Lung (tissue), 12 donors: ENCODE data around the gene ALPK1. TPM values are rescaled to one million over a fixed set of nuclear protein-coding genes. Genes with fewer than 3 reads are reported as not detected.
A peak's percentile ranks its signal among the peaks of the same experiment; 100 is the strongest.

ENCODE experiments used
- ATAC-seq: fragments of 200-7000 bp; cut with Tn5 transposase; one replicate; pipeline ENCODE4 v1.9.1; 2020; ENCODE audit warnings: moderate number of reproducible peaks; ENCODE audit not compliant: insufficient read depth, low FRiP score
- DNase-seq, 3 donors: peaks; one replicate each; pipeline ENCODE4 v3.0.0-alpha.2; 2013 to 2017
- H3K27ac ChIP-seq, 2 donors: one replicate each; pipeline ENCODE4 v1.5.1; 2013; ENCODE audit warnings: mild to moderate bottlenecking in 2 of 2, moderate library complexity in 2 of 2, control low read depth in 1 of 2, inconsistent platforms in 1 of 2, low read depth in 1 of 2, low read length in 1 of 2
- H3K27me3 ChIP-seq, 3 donors: one replicate each; pipeline ENCODE4 v1.5.1; 2013; ENCODE audit warnings: low read length in 2 of 3; ENCODE audit not compliant: control insufficient read depth in 3 of 3, insufficient read depth in 3 of 3
- H3K36me3 ChIP-seq, 4 donors: one replicate each; pipeline ENCODE4 v1.5.1; 2013; ENCODE audit warnings: low read length in 4 of 4, mild to moderate bottlenecking in 1 of 4, moderate library complexity in 1 of 4; ENCODE audit not compliant: control insufficient read depth in 4 of 4, insufficient read depth in 4 of 4
- H3K4me1 ChIP-seq, 5 donors: one replicate each; pipeline ENCODE4 v1.5.1; 2013; ENCODE audit warnings: low read length in 5 of 5, mild to moderate bottlenecking in 2 of 5, moderate library complexity in 1 of 5; ENCODE audit not compliant: control insufficient read depth in 5 of 5, insufficient read depth in 5 of 5
- H3K4me3 ChIP-seq: one replicate; pipeline ENCODE4 v1.5.1; 2013; ENCODE audit warnings: mild to moderate bottlenecking, control low read depth, moderate library complexity
- H3K9ac ChIP-seq, 2 donors: one replicate each; pipeline ENCODE4 v1.5.1; 2013; ENCODE audit warnings: low read length in 2 of 2, control low read depth in 1 of 2; ENCODE audit not compliant: insufficient read depth in 1 of 2
- H3K9me3 ChIP-seq, 4 donors: one replicate each; pipeline ENCODE4 v1.5.1; 2013; ENCODE audit warnings: low read length in 3 of 4, mild to moderate bottlenecking in 1 of 4, moderate library complexity in 1 of 4; ENCODE audit not compliant: control insufficient read depth in 4 of 4, insufficient read depth in 3 of 4
- WGBS, 2 donors: extraction: QIAGEN DNeasy Blood & Tissue Kit; methylation state at CpG; one replicate each; pipeline ENCODE4 v1.1.7; 2013; 5-methylcytosine and 5-hydroxymethylcytosine counted together
- polyA plus RNA-seq, 2 donors: library from polyadenylated mRNA; stranded (reverse); fragments of 200-250 nt; gene quantifications; one replicate each; pipeline ENCODE4 v1.2.1, GENCODE V29; 2013
- total RNA-seq, 2 donors: library from RNA; depleted of rRNA in 1 of 2; stranded (reverse); fragments of >200 nt in 1 of 2; gene quantifications; one replicate each; pipeline ENCODE4 v1.2.1, GENCODE V29; 2014 to 2021
- TF ChIP-seq, protein P1 (sequence below): IDR thresholded peaks from 2 replicates; pipeline ENCODE4 v1.5.1; 2012; ENCODE audit warnings: mild to moderate bottlenecking; ENCODE audit errors: control extremely low read depth, extremely low read depth
- donor health status: control.
- donor health status: control.
- donor health status: Bipolar disorder and iron deficiency.
- donor health status: healthy.
- donor health status: DM: yes; HTN: yes; CAD: no.

Gene ALPK1
- total and polyA plus RNA-seq, 4 donors: 8.9 to 57.2 (median 23.4) TPM

DNA sequence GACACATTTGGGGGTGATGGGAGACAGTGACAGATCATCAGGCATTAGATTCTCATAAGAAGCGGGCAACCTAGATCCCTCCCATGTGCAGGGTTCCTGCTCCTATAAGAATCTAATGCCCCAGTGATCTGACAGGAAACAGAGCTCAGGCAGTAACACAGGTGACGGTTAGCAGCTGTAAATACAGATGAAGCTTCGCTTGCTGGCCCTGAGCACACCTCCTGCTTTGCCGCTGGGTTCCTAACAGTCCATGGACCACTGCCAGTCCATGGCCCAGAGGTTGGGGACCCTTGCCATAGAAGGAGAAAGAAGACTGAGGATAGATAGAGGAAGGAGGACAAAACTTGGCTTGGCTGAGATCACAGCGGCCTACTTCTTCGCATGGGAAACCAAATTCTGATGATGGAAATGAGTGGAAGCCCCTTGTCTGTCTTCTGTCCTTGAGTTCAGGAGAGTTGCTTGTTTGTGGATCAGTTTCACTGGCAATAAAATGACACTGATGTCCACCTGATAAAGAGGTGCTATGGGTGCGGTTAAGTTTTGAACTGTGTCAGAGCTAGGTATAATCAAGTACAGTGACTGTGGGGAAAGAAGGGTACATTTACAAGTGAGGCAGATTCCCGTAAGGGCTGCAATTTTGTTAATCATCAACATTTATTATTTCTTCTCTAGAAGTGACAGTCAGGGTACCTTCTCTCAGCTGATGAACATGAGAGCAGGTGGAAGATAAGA is 9.7 kb upstream of the ALPK1 start:
- ATAC-seq (no peak), DNase-seq (no peak)
- Histone ChIP-seq H3K36me3 (peaks cover 0 to 1% (median 0%) of the 10 kb centered on the region in 4 donors), H3K9me3 (no peaks in the 10 kb centered on the region), H3K4me1 (peaks cover 0 to 11% (median 3%) of the 10 kb centered on the region in 5 donors), H3K27ac (peak overlapping the region in 1 of 2 donors; percentile 55), H3K27me3 (no peaks in the 10 kb centered on the region), H3K4me3 (no peak overlapping the region), H3K9ac (no peak overlapping the region)
- TF ChIP-seq, protein P1, sequence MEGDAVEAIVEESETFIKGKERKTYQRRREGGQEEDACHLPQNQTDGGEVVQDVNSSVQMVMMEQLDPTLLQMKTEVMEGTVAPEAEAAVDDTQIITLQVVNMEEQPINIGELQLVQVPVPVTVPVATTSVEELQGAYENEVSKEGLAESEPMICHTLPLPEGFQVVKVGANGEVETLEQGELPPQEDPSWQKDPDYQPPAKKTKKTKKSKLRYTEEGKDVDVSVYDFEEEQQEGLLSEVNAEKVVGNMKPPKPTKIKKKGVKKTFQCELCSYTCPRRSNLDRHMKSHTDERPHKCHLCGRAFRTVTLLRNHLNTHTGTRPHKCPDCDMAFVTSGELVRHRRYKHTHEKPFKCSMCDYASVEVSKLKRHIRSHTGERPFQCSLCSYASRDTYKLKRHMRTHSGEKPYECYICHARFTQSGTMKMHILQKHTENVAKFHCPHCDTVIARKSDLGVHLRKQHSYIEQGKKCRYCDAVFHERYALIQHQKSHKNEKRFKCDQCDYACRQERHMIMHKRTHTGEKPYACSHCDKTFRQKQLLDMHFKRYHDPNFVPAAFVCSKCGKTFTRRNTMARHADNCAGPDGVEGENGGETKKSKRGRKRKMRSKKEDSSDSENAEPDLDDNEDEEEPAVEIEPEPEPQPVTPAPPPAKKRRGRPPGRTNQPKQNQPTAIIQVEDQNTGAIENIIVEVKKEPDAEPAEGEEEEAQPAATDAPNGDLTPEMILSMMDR: no peak
- WGBS, 2 donors: 88 to 92% methylated on average over 8 of the region's 8 CpGs

GRCh38 chr4:112288455-112288854 is 8.7 kb upstream of the ALPK1 start:
- ATAC-seq: no peak
- WGBS, 2 donors: 19 to 62% methylated on average over 3 of the region's 3 CpGs

DNA sequence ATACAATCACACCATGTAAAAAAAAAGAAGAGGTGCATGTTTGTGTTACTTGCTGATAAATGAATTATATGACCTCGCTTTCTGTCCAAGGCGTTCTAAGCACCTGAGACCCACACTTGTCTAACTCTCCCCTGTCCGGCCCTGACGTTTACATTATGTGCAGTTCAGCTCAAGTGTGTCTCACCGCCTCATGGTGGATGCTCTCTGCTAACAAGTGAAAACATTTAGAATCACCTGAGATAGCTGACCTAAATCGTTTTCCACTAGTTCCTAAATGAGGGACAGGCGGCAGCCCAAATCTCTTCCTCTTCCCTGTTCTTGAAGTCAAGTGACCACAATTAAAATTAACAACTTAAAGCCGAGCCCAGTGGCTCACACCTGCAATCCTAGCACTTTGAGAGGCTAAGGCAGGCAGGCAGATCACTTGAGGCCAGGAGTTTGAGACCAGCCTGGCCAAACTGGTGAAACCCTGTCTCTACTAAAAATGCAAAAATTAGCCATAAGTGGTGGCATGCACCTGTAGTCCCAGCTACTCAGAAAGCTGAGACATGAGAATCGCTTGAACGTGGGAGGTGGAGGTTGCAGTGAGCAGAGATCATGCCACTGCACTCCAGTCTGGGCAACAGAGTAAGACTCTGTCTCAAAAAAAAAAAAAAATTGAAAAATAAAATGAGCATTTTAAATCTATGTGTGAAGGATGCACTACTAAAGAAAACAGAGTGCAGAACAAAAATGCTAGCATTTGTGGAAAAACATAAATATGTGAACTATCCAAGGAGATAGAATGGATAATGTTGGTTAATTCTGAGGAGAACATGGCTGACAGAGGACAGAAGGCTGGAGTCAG is 7.5 kb upstream of the ALPK1 start:
- 65 to 74% methylated on average over 10 of the region's 10 CpGs for WGBS, 2 donors
- ATAC-seq (no peak), DNase-seq (no peak)
- Histone ChIP-seq H3K4me3 (no peak overlapping the region), H3K4me1 (peaks cover 0 to 5% (median 3%) of the 10 kb centered on the region in 5 donors), H3K36me3 (no peaks in the 10 kb centered on the region), H3K27ac (no peak overlapping the region), H3K27me3 (no peaks in the 10 kb centered on the region), H3K9me3 (no peaks in the 10 kb centered on the region), H3K9ac (no peak overlapping the region)
- TF ChIP-seq, protein P1: no peak

More at GRCh38 chr4:112288455-112288854, 8.7 kb upstream of the ALPK1 start:
- H3K9ac ChIP-seq: no peak overlapping the region
- peaks cover 0 to 11% (median 3%) of the 10 kb centered on the region in 5 donors for H3K4me1 ChIP-seq
- no peak for DNase-seq
- TF ChIP-seq, protein P1: no peak
- H3K9me3 ChIP-seq: no peaks in the 10 kb centered on the region
- no peaks in the 10 kb centered on the region for H3K36me3 ChIP-seq
- H3K27ac ChIP-seq: no peak overlapping the region
- H3K27me3 ChIP-seq: no peaks in the 10 kb centered on the region
- no peak overlapping the region for H3K4me3 ChIP-seq
